ENCODE measurements around the gene OTOS. TPM values are rescaled to one million over a fixed set of nuclear protein-coding genes. Genes with fewer than 3 reads are reported as not detected.

Gene OTOS
- total RNA-seq, 2 experiments from 2014 or later: not detected

GRCh38 chr2:240131296-240131695, 9.2 kb downstream of the OTOS start:
- H3K4me1 Mint-ChIP-seq (ENCODE audit: low read depth): peaks cover 19% of the 10 kb centered on the region
- ATAC-seq (no peak), DNase-seq (no peak)
- TF ChIP-seq, protein P1, sequence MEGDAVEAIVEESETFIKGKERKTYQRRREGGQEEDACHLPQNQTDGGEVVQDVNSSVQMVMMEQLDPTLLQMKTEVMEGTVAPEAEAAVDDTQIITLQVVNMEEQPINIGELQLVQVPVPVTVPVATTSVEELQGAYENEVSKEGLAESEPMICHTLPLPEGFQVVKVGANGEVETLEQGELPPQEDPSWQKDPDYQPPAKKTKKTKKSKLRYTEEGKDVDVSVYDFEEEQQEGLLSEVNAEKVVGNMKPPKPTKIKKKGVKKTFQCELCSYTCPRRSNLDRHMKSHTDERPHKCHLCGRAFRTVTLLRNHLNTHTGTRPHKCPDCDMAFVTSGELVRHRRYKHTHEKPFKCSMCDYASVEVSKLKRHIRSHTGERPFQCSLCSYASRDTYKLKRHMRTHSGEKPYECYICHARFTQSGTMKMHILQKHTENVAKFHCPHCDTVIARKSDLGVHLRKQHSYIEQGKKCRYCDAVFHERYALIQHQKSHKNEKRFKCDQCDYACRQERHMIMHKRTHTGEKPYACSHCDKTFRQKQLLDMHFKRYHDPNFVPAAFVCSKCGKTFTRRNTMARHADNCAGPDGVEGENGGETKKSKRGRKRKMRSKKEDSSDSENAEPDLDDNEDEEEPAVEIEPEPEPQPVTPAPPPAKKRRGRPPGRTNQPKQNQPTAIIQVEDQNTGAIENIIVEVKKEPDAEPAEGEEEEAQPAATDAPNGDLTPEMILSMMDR (IDR thresholded peaks at IDR 0.05): no peak
- peaks cover 52% of the 10 kb centered on the region for H3K36me3 Mint-ChIP-seq (ENCODE audit: low read depth)
- no peak overlapping the region for H3K4me3 Mint-ChIP-seq
- intact Hi-C loops (cut with micrococcal nuclease): no loop called here
- ChIA-PET POLR2A (no interaction called here), CTCF (no interaction called here)
- no peak overlapping the region for H3K27ac Mint-ChIP-seq
- no peaks in the 10 kb centered on the region for H3K9me3 Mint-ChIP-seq
- no peaks in the 10 kb centered on the region for H3K27me3 Mint-ChIP-seq

- Mint-ChIP-seq H3K27ac (no peak overlapping the region), H3K36me3 (ENCODE audit: low read depth) (peaks cover 54% of the 10 kb centered on the region), H3K9me3 (no peaks in the 10 kb centered on the region), H3K4me1 (ENCODE audit: low read depth) (peaks cover 19% of the 10 kb centered on the region), H3K27me3 (no peaks in the 10 kb centered on the region), H3K4me3 (no peak overlapping the region)
- TF ChIP-seq, protein P1 (IDR thresholded peaks at IDR 0.05): no peak
- ATAC-seq (no peak), DNase-seq (no peak)
- POLR2A ChIA-PET: no interaction called here
- intact Hi-C loops (cut with micrococcal nuclease): no loop called here
- CTCF ChIA-PET: no interaction called here
Measured at GRCh38 chr2:240130393-240131195, 9.9 kb downstream of the OTOS start.

DNA sequence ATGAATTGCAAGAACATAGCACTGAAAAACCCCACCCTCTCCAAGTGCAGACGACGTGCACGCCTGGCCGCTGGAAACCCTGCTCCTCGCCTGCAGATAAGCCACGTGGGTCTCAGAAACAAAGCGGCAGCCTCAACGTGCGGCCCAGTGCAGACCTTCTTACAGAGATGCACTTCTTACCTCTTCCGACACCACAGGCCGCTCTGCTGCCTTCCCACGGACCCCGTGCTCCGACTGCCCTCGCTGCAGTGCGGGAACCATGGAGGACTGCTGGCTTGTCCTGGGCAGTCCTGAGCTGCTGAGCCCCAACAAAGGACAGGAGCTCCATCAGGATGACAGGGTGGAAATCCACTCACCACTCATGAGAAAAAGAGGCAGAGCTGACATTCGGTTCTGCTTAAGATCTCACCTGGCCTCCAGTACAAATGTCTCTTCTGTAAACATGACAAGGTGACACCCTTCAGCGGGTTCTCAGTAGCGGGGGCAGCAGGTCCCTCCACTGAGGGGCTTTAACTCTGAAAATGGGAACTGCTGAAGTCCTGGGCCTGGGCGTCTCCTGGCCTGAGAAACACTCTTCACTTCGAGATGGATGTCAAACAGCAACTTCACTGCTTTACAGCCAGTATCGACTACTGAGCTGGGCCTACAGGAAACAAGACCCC, 10.6 kb downstream of the OTOS start:
- TF ChIP-seq, protein P1 (IDR thresholded peaks at IDR 0.05): no peak
- POLR2A ChIA-PET: no interaction called here
- ATAC-seq: no peak
- H3K4me1 Mint-ChIP-seq (ENCODE audit: low read depth): peaks cover 13% of the 10 kb centered on the region
- H3K9me3 Mint-ChIP-seq: no peaks in the 10 kb centered on the region
- H3K4me3 Mint-ChIP-seq: no peak overlapping the region
- no peaks in the 10 kb centered on the region for H3K27me3 Mint-ChIP-seq
- CTCF ChIA-PET: interaction anchor here (1.6 kb wide), 1 partner anchor 14 kb away, joined by 6 read pairs; no protein-coding TSS in a partner anchor
- intact Hi-C loops (cut with micrococcal nuclease): no loop called here
- no peak overlapping the region for H3K27ac Mint-ChIP-seq
- no peak for DNase-seq
- H3K36me3 Mint-ChIP-seq (ENCODE audit: low read depth): peaks cover 54% of the 10 kb centered on the region

GRCh38 chr2:240129311-240129710, 11.1 kb downstream of the OTOS start:
- no peak for ATAC-seq
- Mint-ChIP-seq H3K27ac (no peak overlapping the region), H3K4me3 (no peak overlapping the region), H3K9me3 (no peaks in the 10 kb centered on the region), H3K36me3 (ENCODE audit: low read depth) (peaks cover 53% of the 10 kb centered on the region), H3K27me3 (no peaks in the 10 kb centered on the region), H3K4me1 (ENCODE audit: low read depth) (peaks cover 8% of the 10 kb centered on the region)
- CTCF ChIA-PET: interaction anchor here (1.3 to 1.6 kb wide), 2 partner anchors 15 to 68 kb away, joined by 3 to 6 read pairs; no protein-coding TSS in a partner anchor
- DNase-seq: no peak
- TF ChIP-seq, protein P1 (IDR thresholded peaks at IDR 0.05): no peak
- POLR2A ChIA-PET: no interaction called here
- intact Hi-C loops (cut with micrococcal nuclease): no loop called here

DNA sequence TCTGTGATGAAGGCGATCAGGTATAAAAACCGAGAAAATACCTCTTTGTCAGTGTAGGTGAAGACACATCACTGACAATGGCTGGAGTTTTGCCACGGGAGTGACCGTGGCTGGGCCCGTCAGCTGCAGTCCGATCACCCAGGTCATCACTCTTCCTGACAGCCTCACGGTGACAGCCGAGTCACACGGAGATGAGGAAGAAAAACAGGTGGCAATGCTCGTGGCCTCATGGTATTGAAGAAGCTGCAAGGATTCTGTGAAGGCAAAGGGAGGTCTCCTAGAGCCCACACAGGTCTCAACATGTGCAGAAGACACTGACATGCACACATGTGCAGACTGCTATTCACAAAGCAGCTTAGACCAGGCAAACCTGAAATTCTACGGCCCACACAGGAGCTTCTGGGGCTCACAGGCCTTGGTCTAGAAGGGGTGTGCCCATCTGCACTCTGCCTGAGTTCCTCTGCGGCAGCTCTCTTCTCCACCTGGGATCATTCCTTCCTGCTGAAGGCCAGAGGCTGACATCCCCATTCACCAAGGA, 11.8 kb downstream of the OTOS start:
- no peak overlapping the region for H3K27ac Mint-ChIP-seq
- intact Hi-C loops (cut with micrococcal nuclease): no loop called here
- ChIA-PET CTCF (interaction anchor here (1.1 to 1.6 kb wide), 3 partner anchors 15 to 67 kb away, joined by 3 to 6 read pairs (median 3); no protein-coding TSS in a partner anchor), POLR2A (no interaction called here)
- H3K4me3 Mint-ChIP-seq: no peak overlapping the region
- TF ChIP-seq, protein P1 (IDR thresholded peaks at IDR 0.05): no peak
- H3K9me3 Mint-ChIP-seq: no peaks in the 10 kb centered on the region
- DNase-seq (no peak), ATAC-seq (no peak)
- H3K4me1 Mint-ChIP-seq (ENCODE audit: low read depth): peaks cover 3% of the 10 kb centered on the region
- H3K36me3 Mint-ChIP-seq (ENCODE audit: low read depth): peaks cover 53% of the 10 kb centered on the region
- no peaks in the 10 kb centered on the region for H3K27me3 Mint-ChIP-seq
